CD4-positive, alpha-beta T cell treated with Interleukin-12 subunit alpha and Interleukin-12 subunit beta, for 1 hour (primary cell): ENCODE results near the gene PTPRM.
"Not testable (repeated sequence)": the region's sequence is repeated elsewhere in the genome, so short reads cannot be mapped to it uniquely, and the experiment has no call there.

Source experiments
- DNase-seq: peaks from one replicate; pipeline ENCODE4 v3.0.0-alpha.2; 2020

Gene PTPRM

DNA sequence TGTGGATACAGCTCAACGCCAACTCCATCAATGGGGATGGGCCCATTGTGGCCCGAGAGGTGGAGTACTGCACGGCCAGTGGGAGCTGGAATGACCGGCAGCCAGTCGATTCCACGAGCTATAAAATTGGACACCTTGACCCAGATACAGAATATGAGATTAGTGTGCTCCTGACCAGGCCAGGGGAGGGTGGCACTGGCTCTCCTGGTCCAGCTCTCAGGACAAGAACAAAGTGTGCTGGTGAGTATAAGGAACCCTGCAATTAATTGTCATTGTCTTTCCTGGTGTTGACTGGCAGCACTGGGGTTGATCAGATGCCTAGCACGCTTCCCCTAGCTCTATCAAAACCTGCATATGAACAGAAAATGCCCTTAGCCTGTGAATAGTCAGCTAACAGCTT lies 388.1 kb downstream of the PTPRM start:
- DNase-seq, result no peak

DNA sequence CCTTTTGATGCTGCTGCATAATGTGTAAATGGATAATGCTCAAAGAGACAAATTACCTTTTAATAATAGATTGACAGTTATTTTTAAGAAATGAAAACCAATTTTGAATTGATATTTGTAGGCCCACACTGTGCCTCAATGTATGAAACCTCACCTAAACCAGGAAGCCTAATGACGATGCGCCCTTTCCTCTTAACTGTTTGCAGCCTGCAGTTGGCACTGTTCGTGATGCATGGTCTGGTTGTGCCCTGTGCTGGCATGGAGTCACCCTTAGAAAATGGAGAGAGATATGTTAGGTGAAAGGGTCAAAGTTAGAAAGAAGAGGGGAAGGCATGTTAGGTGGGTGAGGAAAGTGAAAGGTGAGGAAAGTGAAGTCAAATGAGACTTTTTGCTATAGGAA lies 390.2 kb downstream of the PTPRM start:
- DNase-seq, result no peak

DNA sequence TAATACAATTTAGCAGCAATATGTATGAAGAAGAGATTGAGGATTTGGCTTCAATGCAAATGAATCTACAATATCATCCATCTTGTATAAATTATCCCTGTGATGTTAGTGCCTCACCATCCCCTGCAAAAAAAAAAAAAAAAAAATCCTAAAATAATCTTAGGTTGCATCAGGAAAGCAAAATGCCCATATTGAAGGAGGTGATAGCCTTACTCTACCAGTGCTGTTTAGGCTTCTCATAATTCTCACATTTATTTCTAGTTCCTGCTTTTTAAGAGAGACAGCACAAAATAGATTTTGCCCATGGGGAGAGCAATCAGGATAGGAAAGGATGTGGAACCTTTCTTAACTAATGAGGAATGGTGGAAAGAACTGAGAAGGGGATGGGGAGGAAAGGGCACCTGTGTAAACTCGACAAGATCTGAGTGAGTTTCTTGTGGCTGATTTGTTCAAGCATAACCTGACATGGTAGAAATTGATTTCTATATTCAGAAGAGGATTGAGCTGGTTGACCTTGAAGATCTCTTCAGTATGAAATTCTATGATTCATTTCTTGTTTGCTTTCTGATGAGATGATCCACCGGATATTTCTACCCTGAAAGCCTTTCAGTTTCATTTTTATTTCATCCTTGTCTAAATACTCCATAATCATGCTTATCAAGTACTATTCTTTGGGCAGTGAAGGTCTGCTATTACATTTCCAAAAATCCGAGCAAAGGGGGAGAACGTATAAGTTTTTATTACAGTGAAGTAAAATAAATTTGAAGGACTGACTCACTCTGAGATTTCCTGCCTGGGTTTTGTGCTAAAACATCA lies 391.2 kb downstream of the PTPRM start:
- DNase-seq, result no peak

DNA sequence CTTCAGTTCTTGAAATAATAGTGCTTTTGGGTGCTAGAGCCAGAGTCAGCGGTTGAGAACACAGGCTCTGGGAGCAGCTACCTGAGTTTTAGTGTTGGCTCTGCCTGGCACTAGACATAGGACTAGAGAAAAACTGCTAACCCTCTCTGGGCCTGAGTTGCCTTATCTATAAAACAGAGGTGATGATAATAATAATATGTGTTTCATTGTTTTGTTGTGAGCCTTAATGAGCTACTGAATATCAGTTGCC lies 391.7 kb downstream of the PTPRM start:
- no peak for DNase-seq

DNA sequence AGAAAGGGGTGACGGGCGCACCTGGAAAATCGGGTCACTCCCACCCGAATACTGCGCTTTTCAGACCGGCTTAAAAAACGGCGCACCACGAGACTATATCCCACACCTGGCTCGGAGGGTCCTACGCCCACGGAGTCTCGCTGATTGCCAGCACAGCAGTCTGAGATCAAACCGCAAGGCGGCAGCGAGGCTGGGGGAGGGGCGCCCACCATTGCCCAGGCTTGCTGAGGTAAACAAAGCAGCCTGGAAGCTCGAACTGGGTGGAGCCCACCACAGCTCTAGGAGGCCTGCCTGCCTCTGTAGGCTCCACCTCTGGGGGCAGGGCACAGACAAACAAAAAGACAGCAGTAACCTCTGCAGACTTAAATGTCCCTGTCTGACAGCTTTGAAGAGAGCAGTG lies 399.6 kb downstream of the PTPRM start:
- DNase-seq, result not testable (repeated sequence)

DNA sequence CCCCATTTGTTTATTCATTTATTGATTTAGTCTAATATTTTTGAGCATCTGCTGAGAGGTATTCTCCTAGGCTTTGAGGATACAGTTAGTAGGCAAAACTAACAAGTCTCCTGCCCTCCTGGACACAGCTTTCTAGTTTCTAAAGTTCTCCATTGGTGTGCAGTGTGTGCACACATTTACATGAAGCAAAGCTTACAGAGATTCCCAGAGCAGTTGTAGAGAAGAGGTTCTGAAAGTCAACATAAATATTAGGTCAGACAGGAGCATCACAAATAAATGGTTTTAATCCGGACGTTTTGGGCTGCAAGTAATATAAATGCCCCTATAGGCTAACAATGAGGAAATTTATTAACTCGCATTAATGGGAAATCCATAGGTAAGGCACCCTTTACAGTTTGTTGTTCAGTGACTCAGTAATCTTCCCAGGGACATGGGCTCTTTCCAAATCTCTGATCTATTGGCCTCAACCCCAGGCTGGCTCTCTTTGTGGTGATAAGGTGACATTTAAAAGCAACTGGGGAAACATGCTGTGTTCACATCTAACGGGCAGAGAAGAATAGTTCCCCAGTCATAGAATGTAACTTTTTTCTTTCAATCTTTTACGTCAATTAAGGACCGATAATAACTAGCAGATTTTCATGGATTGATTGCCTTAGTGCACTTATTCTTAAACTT lies 407.2 kb downstream of the PTPRM start:
- no peak for DNase-seq

DNA sequence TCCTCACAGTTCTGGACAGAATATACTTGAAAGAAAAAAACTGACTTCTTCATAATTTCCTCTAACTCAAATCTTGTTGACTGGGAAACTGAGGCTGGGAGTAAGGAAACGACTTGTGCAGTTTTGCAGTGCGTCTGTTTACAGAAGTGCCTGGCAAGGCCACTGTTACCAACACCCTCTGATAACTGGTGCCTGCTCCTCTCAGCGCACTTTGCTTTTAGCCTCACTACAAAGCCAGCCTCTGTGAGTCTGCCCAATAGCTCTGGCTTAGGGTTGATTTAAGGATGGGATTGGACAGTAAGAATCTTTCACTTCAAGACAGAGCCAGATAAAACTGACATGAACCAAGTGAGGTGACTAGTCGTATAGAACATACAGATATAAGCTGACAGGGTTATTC lies 410.8 kb downstream of the PTPRM start:
- DNase-seq, result no peak

DNA sequence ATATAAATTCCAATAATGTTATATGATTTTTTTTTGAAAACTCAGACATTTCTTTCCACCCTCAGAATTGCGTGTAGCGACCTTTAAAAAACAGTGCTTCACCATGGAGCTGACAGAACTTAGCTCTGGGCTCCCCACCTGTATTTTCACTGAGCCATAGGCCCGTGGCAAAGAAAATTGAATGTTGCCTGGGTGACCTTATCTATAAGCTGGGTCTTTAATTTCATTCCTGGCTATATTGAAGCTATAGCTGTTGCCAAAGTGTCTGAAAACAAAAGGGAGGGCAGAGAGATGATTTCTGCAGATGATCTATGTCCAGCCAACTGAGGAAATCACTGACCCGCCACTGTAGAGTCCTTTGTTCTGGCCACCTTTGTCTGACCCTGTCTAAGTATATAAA lies 411.7 kb downstream of the PTPRM start:
- no peak for DNase-seq

DNA sequence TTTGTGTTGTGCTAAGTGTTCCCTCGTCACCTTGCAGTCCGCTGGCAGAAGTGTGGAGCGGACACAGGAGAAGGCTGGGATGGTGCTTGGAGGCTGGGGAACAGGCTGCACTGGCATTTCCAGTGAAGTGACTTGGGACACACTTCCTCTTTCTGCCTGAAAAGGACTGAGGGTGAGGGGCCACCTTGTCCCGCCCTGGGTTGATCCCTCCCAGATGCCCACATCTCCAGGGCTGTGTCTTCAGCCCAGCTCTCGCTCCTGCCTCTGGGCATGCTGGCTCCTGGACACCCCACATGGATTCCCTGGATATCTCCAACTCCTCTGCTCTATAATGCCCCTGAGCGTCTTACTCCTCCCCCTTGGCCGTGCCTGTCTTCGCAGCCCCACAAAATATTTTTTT lies 412.6 kb downstream of the PTPRM start:
- no peak for DNase-seq

DNA sequence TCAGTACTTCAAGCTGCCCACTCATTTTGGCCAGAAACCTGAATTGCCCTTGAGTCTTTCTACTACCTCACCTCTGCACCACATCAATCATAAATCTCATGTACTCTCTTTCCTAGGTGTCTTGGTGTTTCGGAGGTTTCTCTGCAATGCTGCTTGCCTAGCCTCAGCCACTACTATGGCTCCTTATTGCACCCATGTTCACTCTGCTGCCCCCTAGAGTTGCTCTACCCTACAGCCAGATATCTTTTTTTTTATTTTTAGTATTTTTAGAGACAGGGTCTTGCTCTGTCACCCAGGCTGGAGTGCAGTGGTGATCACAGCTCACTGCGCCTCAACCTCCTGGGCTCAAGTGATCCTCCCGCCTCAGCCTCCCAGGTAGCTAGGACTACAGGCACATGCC lies 413.0 kb downstream of the PTPRM start:
- no peak for DNase-seq

DNA sequence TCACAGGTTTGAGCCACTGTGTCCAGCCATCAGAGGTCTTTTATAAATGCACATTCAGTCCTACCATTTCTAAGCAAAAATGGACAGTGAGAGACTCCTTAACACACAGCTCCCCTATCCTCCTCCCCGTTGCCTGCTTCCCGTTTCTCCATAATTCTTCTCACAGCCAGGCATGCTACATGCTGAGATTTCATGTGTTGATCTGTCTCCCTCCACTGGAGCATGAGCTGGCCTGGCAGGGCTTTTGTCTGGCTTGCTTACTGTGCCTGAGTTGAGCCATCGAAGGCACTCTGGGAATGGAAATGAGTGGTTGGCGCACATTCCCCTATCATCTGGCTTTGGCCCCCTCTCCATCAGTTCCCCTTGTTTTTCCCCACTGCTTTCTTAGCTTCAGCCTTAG lies 413.5 kb downstream of the PTPRM start:
- DNase-seq, result no peak

DNA sequence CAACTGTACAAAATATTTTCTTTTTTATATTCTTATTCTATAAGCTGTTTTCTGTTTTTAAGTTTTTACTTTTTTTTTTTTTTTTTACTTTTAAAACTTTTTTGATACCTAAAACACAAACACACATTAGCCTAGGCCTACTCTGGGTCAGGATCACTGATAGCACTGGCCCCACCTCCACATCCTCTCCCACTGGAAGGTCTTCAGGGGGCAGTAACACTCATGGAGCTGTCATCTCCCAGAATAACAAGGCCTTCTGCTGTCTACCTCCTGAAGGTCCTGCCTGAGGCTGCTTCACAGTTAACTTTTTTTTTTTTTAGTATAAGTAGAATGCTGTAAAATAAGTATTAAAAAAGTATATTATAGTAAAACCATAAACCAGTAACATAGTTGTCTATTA lies 415.1 kb downstream of the PTPRM start:
- DNase-seq, result no peak

DNA sequence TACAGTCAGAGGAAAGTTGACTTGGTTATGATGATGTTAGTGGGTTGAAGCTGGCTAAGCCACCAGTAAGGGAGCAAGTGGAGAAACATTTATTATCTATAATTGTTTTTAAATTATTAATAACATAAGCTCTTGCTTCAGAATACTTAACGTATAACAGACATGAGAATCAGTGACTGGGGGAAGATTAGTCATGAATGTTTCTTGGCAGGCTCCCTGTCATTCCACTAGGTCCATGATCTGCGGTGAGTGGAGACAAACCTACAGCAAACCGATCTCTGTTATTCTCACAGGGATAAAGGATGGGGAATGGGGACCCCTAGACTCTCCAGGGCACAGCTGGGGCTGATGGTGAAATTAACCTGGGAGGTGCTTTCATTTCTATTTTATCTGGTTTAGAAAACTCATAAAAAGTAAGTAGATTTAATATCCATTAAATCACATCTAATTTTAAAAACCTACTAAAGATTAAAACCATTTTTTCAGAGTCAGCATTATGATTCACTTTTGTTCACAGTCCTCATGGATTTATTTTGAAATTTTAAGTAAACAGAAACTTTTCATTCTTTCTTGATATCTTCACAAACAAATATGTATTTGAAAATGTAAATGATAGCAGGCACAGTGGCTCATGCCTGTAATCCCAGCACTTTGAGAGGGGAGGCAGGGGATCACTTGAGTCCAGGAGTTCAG lies 420.3 kb downstream of the PTPRM start:
- no peak for DNase-seq

DNA sequence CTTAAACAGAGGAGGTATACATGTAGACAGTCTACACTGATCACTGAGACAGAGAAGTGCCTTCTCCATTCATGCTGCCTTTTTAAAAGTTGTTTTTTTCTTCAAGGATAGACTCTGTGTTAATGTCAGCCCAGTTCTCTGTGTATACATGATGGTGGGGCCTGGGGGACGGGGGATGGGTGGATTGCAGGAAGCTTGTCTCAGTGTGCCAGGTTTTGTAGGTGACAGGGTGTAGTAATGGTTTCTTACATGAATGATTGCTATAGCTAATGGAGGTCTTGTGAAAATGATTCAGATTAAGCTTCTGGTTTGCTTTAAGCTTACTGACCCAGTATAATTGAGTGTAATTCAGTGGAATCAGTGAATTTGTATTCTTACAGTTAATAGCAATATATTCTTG lies 423.6 kb downstream of the PTPRM start:
- no peak for DNase-seq

DNA sequence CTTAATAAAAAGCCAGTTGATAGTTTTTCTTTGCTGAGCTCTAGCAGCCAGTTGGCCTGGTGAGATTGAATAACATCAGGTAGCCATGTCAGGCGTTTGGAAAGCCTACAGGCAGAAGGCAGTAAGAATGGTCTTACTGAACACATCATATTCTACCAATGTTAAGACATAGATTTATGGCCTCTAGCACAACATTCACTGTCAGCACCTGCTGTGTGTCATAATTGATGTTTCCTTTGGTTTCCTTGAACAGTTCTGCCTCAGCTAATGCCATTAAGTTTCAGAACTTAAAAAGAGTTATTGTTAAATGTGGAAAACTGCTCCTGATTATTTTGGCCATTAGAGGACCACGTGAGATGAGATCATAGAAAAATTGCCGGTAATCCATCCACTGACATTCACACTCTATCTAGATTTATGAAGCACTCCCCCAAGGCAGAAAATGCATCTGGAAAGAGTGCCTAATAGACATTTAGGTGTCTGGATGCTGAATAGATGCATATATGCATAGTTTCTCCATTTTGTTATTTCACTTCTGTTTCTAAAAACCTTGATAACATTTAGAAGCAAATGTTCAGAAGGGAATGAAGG lies 434.7 kb downstream of the PTPRM start:
- no peak for DNase-seq

DNA sequence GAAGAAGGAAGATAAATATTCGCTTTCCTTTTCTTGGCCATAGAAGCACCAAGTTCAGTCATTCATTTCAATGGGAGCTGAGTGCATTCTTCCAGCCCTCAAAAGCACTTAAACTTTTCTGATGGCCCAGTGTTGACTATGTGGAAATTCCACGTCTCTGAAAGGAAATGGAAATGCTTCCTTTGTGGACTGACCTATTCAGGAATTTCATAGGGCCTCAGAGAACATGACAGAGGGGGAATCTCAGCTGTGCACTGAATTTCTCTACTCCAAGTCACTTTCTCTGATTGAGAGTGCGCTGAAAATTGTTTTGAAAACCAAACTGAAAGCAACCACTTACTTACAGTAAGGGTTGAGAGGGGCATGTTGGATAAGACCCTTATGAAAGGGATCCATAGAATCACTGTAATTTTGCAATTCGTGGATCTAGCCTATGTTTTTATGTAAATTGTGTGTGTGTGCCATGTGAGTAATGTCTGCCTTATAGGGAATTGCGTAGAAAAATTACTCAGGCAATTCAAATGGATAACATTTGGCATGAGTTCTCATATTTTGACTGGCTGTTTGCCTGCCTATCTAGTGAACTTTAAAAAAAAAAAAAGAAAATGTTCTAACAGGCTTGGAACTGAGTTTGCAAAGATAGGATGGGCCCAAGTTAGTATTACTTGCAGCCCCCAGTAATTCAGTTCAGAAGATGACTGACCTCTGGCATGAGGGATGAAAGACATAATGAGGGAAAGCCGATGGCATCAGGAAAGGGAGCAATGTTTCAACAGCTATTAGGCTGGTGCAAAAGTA lies 437.0 kb downstream of the PTPRM start:
- DNase-seq, result no peak

DNA sequence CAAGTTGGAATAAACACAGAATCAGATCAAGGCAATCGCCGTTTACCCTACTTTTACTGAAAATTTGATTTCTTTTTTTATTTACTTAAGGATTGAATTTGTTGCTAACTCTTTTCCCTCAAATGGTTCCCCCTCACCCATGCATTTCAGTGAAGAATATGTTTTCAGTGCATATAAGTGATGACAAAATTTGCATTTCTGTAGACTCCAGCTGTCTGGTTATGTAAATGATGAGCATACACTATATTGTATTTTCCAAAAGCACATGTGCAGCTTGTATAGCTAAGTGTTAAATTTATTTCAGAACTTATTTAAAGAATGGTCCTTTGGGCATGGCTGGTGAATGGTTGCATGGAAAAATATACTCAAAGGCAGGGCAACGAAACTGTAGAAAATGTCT lies 437.7 kb downstream of the PTPRM start:
- no peak for DNase-seq

DNA sequence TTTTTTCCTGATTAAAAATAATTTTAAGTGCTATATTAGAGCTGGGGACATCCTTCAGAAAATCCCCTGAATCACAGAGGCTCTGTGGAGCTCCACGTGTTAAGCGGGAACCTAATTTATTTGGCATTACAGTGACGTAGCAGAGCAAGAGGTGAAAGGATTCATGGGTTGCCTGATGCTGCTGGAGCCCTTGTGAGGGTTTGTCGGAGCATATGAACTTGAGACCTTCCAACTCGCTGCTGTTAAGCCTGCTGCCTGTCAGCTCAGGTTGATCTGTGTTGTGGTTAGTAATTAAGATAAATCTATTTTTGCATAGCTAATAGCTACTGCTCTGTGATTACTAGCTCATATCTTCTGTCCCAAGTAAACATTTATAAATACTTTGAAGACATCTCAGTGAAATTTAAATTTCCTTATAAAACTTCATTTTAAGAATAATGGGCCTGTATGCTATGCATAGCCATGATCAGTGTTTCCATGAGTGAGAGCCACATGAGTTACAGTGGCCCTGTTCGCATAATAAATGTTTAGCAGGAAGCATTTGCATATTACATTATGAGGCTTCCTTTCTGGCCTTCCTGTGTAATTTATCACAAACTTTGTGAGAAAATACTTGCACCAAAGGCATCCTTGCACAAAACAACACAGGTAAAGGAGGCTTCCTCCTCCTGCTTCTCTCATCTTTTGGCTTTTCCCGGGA lies 438.9 kb downstream of the PTPRM start:
- no peak for DNase-seq

DNA sequence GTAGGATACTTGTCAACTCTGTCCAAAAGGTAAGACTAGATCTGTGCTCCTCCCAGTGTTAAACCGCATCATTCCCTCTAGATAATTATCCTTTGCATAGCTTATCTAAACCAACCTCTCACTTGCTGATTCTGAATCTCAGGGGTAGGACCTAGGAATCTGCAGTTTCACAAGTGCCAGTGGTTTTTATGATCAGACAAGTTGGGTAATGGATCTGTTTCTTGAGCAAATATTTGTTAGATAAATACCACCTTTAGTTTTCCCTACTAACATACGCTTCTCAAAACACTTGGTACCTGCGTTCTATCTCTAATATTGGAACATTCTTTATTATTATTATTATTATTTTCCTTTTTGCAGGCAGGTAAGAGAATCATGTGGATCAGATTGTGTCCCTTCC lies 439.9 kb downstream of the PTPRM start:
- no peak for DNase-seq

DNA sequence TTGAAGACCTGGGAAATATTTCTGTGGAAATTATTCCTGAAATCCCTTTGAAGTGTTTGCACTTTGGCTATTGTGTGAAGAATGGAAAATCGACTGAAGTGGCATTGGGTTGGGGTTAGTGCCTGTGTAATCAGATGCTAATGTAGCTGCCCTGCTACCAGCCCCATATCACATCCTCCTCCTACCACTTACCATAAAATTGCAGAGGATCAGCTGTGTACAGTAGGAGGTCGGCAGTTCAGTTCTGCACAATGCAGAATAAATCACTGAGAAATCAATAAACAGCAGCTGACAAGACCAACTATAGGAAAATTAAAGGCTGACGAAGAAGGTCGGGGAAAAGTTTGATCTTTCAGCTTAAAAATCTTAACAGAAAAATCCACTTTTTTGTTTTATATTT lies 440.9 kb downstream of the PTPRM start:
- no peak for DNase-seq

DNA sequence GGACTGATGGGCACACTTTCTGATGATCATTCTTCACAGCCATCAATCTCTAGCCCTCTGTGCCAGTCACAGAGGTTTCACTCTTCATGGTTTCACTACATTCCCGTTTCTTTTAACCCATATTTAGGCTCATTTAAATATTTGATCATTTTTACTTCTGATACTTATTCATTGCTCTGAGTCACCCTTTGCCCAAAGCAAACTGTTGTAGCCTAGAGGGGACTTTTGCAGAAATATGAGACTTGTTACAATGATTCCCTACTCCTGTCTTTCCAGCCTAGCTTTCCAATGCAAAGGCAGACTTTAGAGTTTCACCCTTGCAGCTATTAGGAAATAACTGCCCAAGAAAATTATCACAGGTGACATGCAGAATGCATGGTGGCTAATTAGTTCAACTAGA lies 444.2 kb downstream of the PTPRM start:
- no peak for DNase-seq

DNA sequence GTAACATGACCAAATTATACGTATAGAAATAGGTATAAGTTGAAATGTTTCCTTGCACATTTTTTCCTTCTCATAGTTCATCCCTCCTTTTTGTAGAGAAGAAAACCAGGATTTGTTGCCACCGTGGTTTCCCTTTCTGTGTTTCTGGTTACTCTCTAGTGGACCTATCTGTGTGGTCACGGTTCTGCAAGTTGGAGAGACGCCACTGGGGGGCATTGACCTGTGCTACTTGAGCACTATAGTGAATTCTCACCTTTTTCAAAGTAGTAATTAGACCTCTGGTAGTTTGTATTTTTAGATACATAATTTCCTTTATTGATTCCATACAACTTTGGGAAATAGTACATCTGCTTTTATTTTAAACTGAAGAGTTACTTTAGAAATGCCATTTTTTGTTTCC lies 444.8 kb downstream of the PTPRM start:
- DNase-seq, result no peak
